Endometrial microvascular endothelial cells (primary cell): ENCODE results near the gene PARVG. TPM values are rescaled to one million over a fixed set of nuclear protein-coding genes. Genes with fewer than 3 reads are reported as not detected.

Experiments used
- in situ Hi-C: cut with HindIII; loops from 2 replicates; pipeline ENCODE4 v1.10.0; 2017; ENCODE audit warnings: low sequenced_read_pairs, low pct_unique_long_range_greater_than_20kb; ENCODE audit errors: inconsistent ontology term
- total RNA-seq: library from RNA; depleted of rRNA; stranded (reverse); fragments of >200 nt; gene quantifications from one replicate; pipeline ENCODE4 v1.2.3, GENCODE V29; 2015; ENCODE audit errors: inconsistent ontology term

The PARVG gene
- total RNA-seq, 1 donor from 2014 or later, result 1.9 TPM

- in situ Hi-C loops, result no loop called here
Measured at GRCh38 chr22:44205516-44206329, 25.0 kb downstream of the PARVG start.

GRCh38 chr22:44206330-44206645 is 25.6 kb downstream of the PARVG start:
- in situ Hi-C loops, result no loop called here

- in situ Hi-C loops, result no loop called here
Measured at GRCh38 chr22:44206696-44207095, 26.0 kb downstream of the PARVG start.

GRCh38 chr22:44207173-44207980 is 26.7 kb downstream of the PARVG start:
- in situ Hi-C loops, result no loop called here

- in situ Hi-C loops, result no loop called here
Measured at GRCh38 chr22:44207981-44208317, 27.2 kb downstream of the PARVG start.

- in situ Hi-C loops, result no loop called here
Measured at GRCh38 chr22:44209343-44209742, 28.6 kb downstream of the PARVG start.

- in situ Hi-C loops, result no loop called here
Measured at GRCh38 chr22:44210722-44211121, 30.0 kb downstream of the PARVG start.

GRCh38 chr22:44211256-44211945 is 30.7 kb downstream of the PARVG start:
- in situ Hi-C loops, result no loop called here

GRCh38 chr22:44211946-44212930 is 31.5 kb downstream of the PARVG start:
- in situ Hi-C loops, result no loop called here

- in situ Hi-C loops, result no loop called here
Measured at GRCh38 chr22:44212936-44213335, 32.2 kb downstream of the PARVG start.

- in situ Hi-C loops, result no loop called here
Measured at GRCh38 chr22:44213489-44214043, 32.8 kb downstream of the PARVG start.

- in situ Hi-C loops, result no loop called here
Measured at GRCh38 chr22:44214187-44214586, 33.5 kb downstream of the PARVG start.

- in situ Hi-C loops, result no loop called here
Measured at GRCh38 chr22:44214764-44215163, 34.0 kb downstream of the PARVG start.

GRCh38 chr22:44215287-44215686 is 34.6 kb downstream of the PARVG start:
- in situ Hi-C loops, result no loop called here

GRCh38 chr22:44217346-44217745 is 36.6 kb downstream of the PARVG start:
- in situ Hi-C loops, result no loop called here

- in situ Hi-C loops, result no loop called here
Measured at GRCh38 chr22:44218071-44218470, 37.3 kb downstream of the PARVG start.

- in situ Hi-C loops, result no loop called here
Measured at GRCh38 chr22:44219101-44219870, 38.6 kb downstream of the PARVG start.
